Body of pancreas (tissue), 4 donors: ENCODE data around the gene PLEKHS1. TPM values are rescaled to one million over a fixed set of nuclear protein-coding genes. Genes with fewer than 3 reads are reported as not detected.

Source experiments
- ATAC-seq: fragments of 150-250 bp; one replicate; pipeline ENCODE4 v1.9.1; 2016
- DNase-seq, 4 donors: peaks; one replicate each; pipeline ENCODE4 v3.0.0-alpha.2; 2019
- H3K27ac ChIP-seq, 4 donors: fragments of 200-600 bp; sonication (generic); 1 replicate in 3 of 4; 2 replicates in 1 of 4; pipeline versions ENCODE4 v1.5.1 to v1.6.1; 2016 to 2019; ENCODE audit warnings: mild to moderate bottlenecking in 1 of 4, mixed read lengths in 1 of 4, moderate library complexity in 1 of 4
- H3K27me3 ChIP-seq, 2 donors: fragments of 200-600 bp; sonication (generic); one replicate each; pipeline ENCODE4 v1.6.0; 2016; ENCODE audit warnings: mild to moderate bottlenecking in 1 of 2
- H3K36me3 ChIP-seq, 2 donors: fragments of 200-600 bp; sonication (generic); replicated peaks in 1 of 2; 2 replicates each; pipeline ENCODE4 v1.5.1; 2016; ENCODE audit warnings: low read depth in 2 of 2; ENCODE audit not compliant: insufficient read depth in 1 of 2
- H3K4me1 ChIP-seq: fragments of 200-600 bp; sonication (generic); one replicate; pipeline ENCODE4 v1.6.0; 2016
- H3K4me3 ChIP-seq, 2 donors: fragments of 200-600 bp; sonication (generic); 1 replicate in 1 of 2; 2 replicates in 1 of 2; pipeline ENCODE4 v1.5.1; 2016 to 2019
- H3K9me3 ChIP-seq, 3 donors: fragments of 200-600 bp; sonication (generic); 1 replicate in 2 of 3; 2 replicates in 1 of 3; pipeline ENCODE4 v1.5.1; 2016
- CTCF ChIP-seq, 7 experiments: fragments of 450-650 bp in 4 of 7; fragments of 200-600 bp in 3 of 7; sonication (generic) in 3 of 7; IDR thresholded peaks; one replicate each; pipeline ENCODE4 v1.5.1; 2016 to 2019; ENCODE audit warnings: antibody characterized with exemption in 7 of 7
- POLR2A ChIP-seq, 3 donors: fragments of 450-650 bp; IDR thresholded peaks; one replicate each; pipeline ENCODE4 v1.6.1; 2016; ENCODE audit warnings: antibody characterized with exemption in 3 of 3, mild to moderate bottlenecking in 2 of 3
- WGBS, 2 donors: methylation state at CpG; one replicate each; pipeline ENCODE4 v1.1.5; 2017; 5-methylcytosine and 5-hydroxymethylcytosine counted together
- intact Hi-C: fragments of 100-400 bp; cut with DNase I; formaldehyde crosslinking; loops from one replicate; pipeline ENCODE4 v1.15.1; 2023
- total RNA-seq, 2 donors: library from RNA; depleted of rRNA; stranded (reverse); fragments of >200 nt; gene quantifications; one replicate each; pipeline ENCODE4 v1.1.0, GENCODE V29; 2016

Gene PLEKHS1
- total RNA-seq, 2 donors from 2014 or later, result 6.2 to 7.6 TPM

DNA sequence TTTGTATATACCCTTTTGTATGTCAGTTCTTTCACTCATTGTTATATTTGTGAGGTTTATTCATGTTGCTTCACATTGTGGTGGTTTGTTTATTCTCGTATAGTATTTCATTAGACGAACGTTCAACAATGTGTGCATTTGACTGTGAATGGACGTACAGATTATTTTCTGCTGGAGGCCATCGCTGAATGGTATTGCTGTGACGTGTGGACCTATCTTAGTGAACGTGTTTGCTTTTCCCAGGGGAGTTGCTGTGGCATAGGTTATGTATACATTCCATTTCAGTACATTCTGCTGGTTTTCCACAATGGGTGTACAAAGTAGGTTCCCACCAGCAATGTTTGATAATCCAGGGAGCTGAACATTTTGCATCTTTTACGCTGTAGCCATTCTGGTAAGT lies 31.1 kb upstream of the PLEKHS1 start:
- 83 to 91% methylated on average over 8 of the region's 8 CpGs for whole genome bisulfite sequencing, 2 donors

DNA sequence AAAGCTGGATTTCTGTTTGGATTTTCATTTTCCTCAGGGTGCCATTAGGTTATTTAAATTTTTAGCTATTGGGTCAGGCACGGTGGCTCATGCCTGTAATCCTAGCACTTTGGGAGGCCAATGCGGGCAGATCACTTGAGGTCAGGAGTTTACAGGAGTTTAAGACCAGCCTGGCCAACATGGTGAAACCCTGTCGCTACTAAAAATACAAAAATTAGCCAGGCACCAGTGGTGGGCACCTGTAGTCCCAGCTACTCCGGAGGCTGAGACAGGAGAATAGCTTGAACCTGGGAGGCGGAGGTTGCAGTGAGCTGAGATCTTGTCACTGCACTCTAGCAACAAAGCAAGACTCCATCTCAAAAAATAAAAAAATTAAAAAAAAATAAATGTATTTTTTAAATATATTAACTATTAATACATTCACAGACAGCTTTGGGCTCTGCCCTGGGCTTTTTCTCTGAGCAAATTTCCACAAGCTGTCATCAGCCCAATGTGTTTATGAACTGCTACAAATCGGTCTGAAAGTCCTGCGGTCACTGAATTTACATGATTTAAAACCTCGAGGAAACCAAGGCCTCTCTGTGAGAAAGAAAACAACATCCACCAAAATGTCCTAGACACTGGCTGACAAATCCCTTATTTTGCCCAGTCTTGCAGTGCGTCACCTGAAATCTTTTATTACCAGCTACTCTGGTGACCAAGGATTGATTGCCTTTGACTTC lies 19.2 kb upstream of the PLEKHS1 start:
- H3K27ac ChIP-seq, result no peak overlapping the region

More for the DNA sequence above, 31.1 kb upstream of the PLEKHS1 start:
- Histone ChIP-seq H3K4me1 (no peaks in the 10 kb centered on the region), H3K27me3 (no peaks in the 10 kb centered on the region), H3K4me3 (no peak overlapping the region), H3K27ac (no peak overlapping the region), H3K36me3 (peaks cover 0 to 18% of the 10 kb centered on the region in 2 donors), H3K9me3 (no peaks in the 10 kb centered on the region)
- no peak for TF ChIP-seq CTCF (IDR thresholded peaks at IDR 0.05)
- ATAC-seq (no peak), DNase-seq (no peak)
- intact Hi-C loops, result no loop called here

DNA sequence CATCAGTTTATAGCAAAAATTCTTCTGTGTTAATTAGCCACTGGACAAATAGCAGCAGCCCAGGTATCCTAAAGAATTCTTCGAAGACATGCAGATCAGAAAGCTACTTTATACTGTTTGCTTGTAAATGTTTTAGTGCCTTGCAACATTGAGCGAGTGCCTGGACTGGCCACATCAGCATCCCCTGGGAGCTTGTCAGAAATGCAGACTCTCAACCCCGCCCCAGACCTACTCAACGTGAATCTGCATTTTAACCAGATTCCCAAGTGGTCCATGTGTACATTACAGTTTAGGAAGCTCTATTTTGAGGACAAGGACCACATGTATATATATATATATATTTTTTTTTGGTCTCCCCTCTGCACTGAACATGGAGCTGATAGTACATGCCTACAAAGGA lies 18.5 kb upstream of the PLEKHS1 start:
- no peak for DNase-seq
- no peaks in the 10 kb centered on the region for H3K9me3 ChIP-seq
- peaks cover 20% of the 10 kb centered on the region for H3K4me1 ChIP-seq
- no peak overlapping the region for H3K4me3 ChIP-seq
- WGBS, 2 donors, result 76 to 88% methylated on average over 4 of the region's 4 CpGs
- intact Hi-C loops, result no loop called here
- TF ChIP-seq POLR2A (IDR thresholded peaks at IDR 0.05) (no peak), CTCF (IDR thresholded peaks at IDR 0.05) (no peak)
- H3K27me3 ChIP-seq, result no peaks in the 10 kb centered on the region
- peaks cover 0 to 14% of the 10 kb centered on the region in 2 donors for H3K36me3 ChIP-seq
- no peak for ATAC-seq
- no peak overlapping the region for H3K27ac ChIP-seq

More for the DNA sequence above, 19.2 kb upstream of the PLEKHS1 start:
- DNase-seq, result no peak
- Histone ChIP-seq H3K27me3 (no peaks in the 10 kb centered on the region), H3K36me3 (peaks cover 0 to 14% of the 10 kb centered on the region in 2 donors), H3K4me3 (no peak overlapping the region), H3K9me3 (no peaks in the 10 kb centered on the region), H3K4me1 (peaks cover 17% of the 10 kb centered on the region)
- ATAC-seq, result no peak
- intact Hi-C loops, result no loop called here
- WGBS, 2 donors, result 88 to 89% methylated on average over 9 of the region's 9 CpGs
- TF ChIP-seq CTCF (IDR thresholded peaks at IDR 0.05) (no peak), POLR2A (IDR thresholded peaks at IDR 0.05) (no peak)

DNA sequence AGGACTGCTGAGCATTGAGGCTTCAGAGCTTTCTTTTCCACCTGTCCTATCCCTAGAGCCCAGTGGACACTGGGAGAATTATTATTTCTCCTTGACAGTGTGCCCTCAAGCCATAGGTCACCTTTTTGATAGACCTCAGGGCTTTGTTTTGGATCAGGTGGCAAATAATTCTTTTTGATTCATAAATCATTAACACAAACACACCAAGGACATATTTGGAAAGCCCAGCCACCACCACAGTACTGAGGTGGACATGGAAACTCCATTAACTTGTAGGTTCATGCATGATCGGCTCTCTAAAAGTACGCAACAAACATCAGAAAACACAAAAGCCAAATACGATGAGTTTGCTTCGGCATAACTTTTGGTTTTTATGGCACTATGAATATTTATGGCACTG lies 17.8 kb upstream of the PLEKHS1 start:
- no peaks in the 10 kb centered on the region for H3K9me3 ChIP-seq
- H3K27me3 ChIP-seq, result no peaks in the 10 kb centered on the region
- H3K27ac ChIP-seq, result peak overlapping the region in 1 of 4 donors; percentile 37
- peaks cover 27% of the 10 kb centered on the region for H3K4me1 ChIP-seq
- 58 to 88% methylated on average over 4 of the region's 4 CpGs for whole genome bisulfite sequencing, 2 donors
- TF ChIP-seq CTCF (IDR thresholded peaks at IDR 0.05), result no peak
- TF ChIP-seq POLR2A (IDR thresholded peaks at IDR 0.05), result no peak
- ATAC-seq, result no peak
- intact Hi-C loops, result no loop called here
- H3K36me3 ChIP-seq, result peaks cover 0 to 14% of the 10 kb centered on the region in 2 donors
- H3K4me3 ChIP-seq, result no peak overlapping the region
- peak in 2 of 4 donors; percentile 24 to 30 for DNase-seq

GRCh38 chr10:113735913-113736312 lies 15.6 kb upstream of the PLEKHS1 start:
- Histone ChIP-seq H3K27ac (peak overlapping the region in 2 of 4 donors; percentile 10 to 20), H3K4me3 (no peak overlapping the region), H3K4me1 (peaks cover 31% of the 10 kb centered on the region), H3K27me3 (no peaks in the 10 kb centered on the region), H3K9me3 (no peaks in the 10 kb centered on the region), H3K36me3 (no peaks in the 10 kb centered on the region)
- DNase-seq (peak in 3 of 4 donors; percentile 17 to 56 (median 41)), ATAC-seq (peak; percentile 33)
- 3 to 8% methylated on average over 2 of the region's 2 CpGs for WGBS, 2 donors
- intact Hi-C loops, result no loop called here
- no peak for TF ChIP-seq POLR2A (IDR thresholded peaks at IDR 0.05)
- TF ChIP-seq CTCF (IDR thresholded peaks at IDR 0.05), result peak in 2 of 7 experiments; percentile 8 to 28
